ENCODE measurements around the gene KCNK17.

The KCNK17 gene

DNA sequence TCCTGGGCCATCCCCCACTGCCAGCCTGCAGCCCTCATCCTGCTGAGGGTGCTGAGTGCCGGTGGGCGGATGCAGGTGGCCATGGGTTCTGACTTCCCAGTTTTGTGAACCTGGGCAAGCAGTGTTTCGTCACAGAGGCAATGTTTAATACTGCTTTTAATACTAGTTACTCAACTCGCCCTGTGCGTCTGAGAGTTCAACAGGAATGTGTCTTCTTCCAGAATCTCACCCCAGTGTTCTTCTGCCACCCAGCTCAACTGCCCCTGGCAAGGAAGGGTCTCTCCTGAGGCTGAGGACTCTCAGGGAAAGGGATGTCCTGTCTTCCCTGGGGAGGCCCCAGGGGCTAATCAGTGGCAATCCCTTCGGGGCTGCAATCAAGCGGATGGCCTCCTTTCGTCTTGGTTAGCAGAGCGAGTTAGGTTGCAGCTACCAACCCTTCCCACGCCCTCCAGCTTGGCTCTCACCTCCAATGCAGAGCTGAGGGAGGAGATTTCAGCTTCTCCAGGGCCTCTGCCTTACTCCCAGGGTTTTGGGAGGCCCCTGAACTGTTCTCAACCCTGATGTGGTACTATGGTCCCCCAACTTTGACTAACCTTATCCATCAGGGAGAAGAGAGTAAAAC is 6.3 kb upstream of the KCNK17 start:
- no peaks in the 10 kb centered on the region for H3K36me3 Mint-ChIP-seq (ENCODE audit: low read depth)
- H3K27me3 Mint-ChIP-seq = peaks cover 18% of the 10 kb centered on the region
- no peaks in the 10 kb centered on the region for H3K9me3 Mint-ChIP-seq
- H3K4me3 Mint-ChIP-seq = no peak overlapping the region
- H3K4me1 Mint-ChIP-seq (ENCODE audit: low read depth) = no peaks in the 10 kb centered on the region
- H3K27ac Mint-ChIP-seq = no peak overlapping the region

GRCh38 chr6:39319621-39320362 is 5.6 kb upstream of the KCNK17 start:
- Mint-ChIP-seq H3K27me3 (peaks cover 20% of the 10 kb centered on the region), H3K4me1 (ENCODE audit: low read depth) (no peaks in the 10 kb centered on the region), H3K9me3 (no peaks in the 10 kb centered on the region), H3K4me3 (no peak overlapping the region), H3K36me3 (ENCODE audit: low read depth) (no peaks in the 10 kb centered on the region), H3K27ac (no peak overlapping the region)

DNA sequence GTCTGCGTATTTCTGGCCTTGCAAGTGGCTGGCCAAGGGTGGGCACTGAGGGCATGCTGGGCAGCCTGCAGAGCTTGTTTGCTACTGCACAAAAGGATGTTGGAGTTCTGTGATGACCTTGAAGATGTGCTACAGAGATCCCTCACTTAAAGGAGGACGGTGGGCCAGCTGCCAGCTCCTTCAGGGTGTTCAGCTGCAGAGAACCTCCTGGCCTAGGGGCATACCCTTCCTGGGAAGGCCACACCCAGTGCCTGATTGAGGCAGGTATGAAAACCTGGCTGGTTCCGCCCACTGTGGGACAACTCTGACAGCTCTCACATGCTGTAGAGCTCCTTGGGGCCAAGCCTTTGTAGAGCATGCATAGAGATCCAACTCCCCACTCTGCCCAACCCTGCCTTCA is 3.0 kb upstream of the KCNK17 start:
- Mint-ChIP-seq H3K4me1 (ENCODE audit: low read depth) (peaks cover 3% of the 10 kb centered on the region), H3K27ac (no peak overlapping the region), H3K27me3 (peaks cover 24% of the 10 kb centered on the region), H3K9me3 (no peaks in the 10 kb centered on the region), H3K36me3 (ENCODE audit: low read depth) (no peaks in the 10 kb centered on the region), H3K4me3 (no peak overlapping the region)

GRCh38 chr6:39313526-39314272 is 520 bp downstream of the KCNK17 start:
- no peak overlapping the region for H3K27ac Mint-ChIP-seq
- H3K4me3 Mint-ChIP-seq = peak overlapping the region; percentile 3
- peaks cover 38% of the 10 kb centered on the region for H3K27me3 Mint-ChIP-seq
- peaks cover 3% of the 10 kb centered on the region for H3K4me1 Mint-ChIP-seq (ENCODE audit: low read depth)
- H3K9me3 Mint-ChIP-seq = no peaks in the 10 kb centered on the region
- H3K36me3 Mint-ChIP-seq (ENCODE audit: low read depth) = no peaks in the 10 kb centered on the region

- peaks cover 38% of the 10 kb centered on the region for H3K27me3 Mint-ChIP-seq
- peaks cover 3% of the 10 kb centered on the region for H3K4me1 Mint-ChIP-seq (ENCODE audit: low read depth)
- no peaks in the 10 kb centered on the region for H3K36me3 Mint-ChIP-seq (ENCODE audit: low read depth)
- no peak overlapping the region for H3K27ac Mint-ChIP-seq
- no peak overlapping the region for H3K4me3 Mint-ChIP-seq
- no peaks in the 10 kb centered on the region for H3K9me3 Mint-ChIP-seq
Observed at GRCh38 chr6:39312912-39313525, 1.2 kb downstream of the KCNK17 start.

GRCh38 chr6:39310542-39310941 is 3.7 kb downstream of the KCNK17 start:
- peaks cover 3% of the 10 kb centered on the region for H3K4me1 Mint-ChIP-seq (ENCODE audit: low read depth)
- peaks cover 30% of the 10 kb centered on the region for H3K27me3 Mint-ChIP-seq
- no peaks in the 10 kb centered on the region for H3K36me3 Mint-ChIP-seq (ENCODE audit: low read depth)
- H3K4me3 Mint-ChIP-seq = no peak overlapping the region
- no peaks in the 10 kb centered on the region for H3K9me3 Mint-ChIP-seq
- H3K27ac Mint-ChIP-seq = no peak overlapping the region

DNA sequence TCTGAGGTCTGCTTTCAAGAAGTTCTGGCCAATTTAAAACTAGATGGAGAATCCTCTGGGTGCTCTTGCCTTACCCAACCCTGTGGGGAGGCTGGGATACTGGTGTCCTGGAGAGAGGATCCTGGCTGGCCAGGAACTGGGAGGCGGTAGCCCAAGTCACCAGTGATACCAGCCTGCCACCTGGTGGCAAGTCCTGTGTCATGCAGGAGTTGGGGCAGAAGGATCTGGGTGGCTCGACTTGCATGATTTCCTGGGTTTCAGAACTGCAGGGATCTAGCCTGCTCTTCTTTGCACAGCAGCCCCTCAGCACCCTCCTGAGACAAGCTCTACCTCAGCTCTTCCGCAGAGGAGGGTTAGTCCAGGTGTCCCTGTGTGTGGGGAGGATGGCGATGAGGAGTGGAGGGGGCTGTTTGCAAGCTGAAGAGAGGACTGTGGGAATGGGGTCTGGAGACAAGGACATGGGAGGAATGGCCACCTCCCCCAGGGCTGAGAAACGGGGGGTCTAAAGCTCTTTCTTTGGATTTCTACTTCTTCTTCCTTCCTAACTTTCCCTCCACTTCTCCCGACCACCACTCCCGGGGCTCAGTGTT is 4.2 kb downstream of the KCNK17 start:
- Mint-ChIP-seq H3K9me3 (no peaks in the 10 kb centered on the region), H3K27ac (no peak overlapping the region), H3K4me3 (no peak overlapping the region), H3K36me3 (ENCODE audit: low read depth) (no peaks in the 10 kb centered on the region), H3K4me1 (ENCODE audit: low read depth) (peaks cover 3% of the 10 kb centered on the region), H3K27me3 (peaks cover 25% of the 10 kb centered on the region)

DNA sequence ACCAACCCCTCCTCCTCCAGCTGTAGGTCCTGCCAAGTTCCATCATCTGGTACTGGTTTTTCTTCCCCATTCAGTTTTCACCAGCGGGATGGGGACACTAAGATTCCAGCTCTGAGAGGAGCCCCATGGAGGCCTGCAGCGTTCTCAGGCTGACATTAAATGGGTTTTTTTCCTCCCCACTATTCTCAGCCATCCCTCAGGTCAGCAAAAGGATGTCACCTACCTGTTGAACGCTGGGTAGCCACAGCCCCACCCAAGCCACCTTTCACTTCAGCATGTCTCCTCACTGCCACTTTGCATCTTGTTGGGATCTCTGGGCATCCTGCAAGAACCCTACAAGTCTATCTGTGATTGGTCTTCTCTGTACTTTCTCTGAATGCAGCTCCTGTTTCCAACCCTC is 6.8 kb downstream of the KCNK17 start:
- Mint-ChIP-seq H3K36me3 (ENCODE audit: low read depth) (no peaks in the 10 kb centered on the region), H3K4me1 (ENCODE audit: low read depth) (peaks cover 6% of the 10 kb centered on the region), H3K4me3 (no peak overlapping the region), H3K9me3 (no peaks in the 10 kb centered on the region), H3K27me3 (peaks cover 20% of the 10 kb centered on the region), H3K27ac (no peak overlapping the region)

- Mint-ChIP-seq H3K27ac (no peak overlapping the region), H3K36me3 (ENCODE audit: low read depth) (no peaks in the 10 kb centered on the region), H3K27me3 (peaks cover under 1% of the 10 kb centered on the region), H3K4me1 (ENCODE audit: low read depth) (peaks cover 6% of the 10 kb centered on the region), H3K9me3 (no peaks in the 10 kb centered on the region), H3K4me3 (no peak overlapping the region)
Observed at GRCh38 chr6:39304951-39305350, 9.3 kb downstream of the KCNK17 start.

- H3K27me3 Mint-ChIP-seq = no peaks in the 10 kb centered on the region
- no peaks in the 10 kb centered on the region for H3K36me3 Mint-ChIP-seq (ENCODE audit: low read depth)
- no peak overlapping the region for H3K27ac Mint-ChIP-seq
- peaks cover 6% of the 10 kb centered on the region for H3K4me1 Mint-ChIP-seq (ENCODE audit: low read depth)
- no peak overlapping the region for H3K4me3 Mint-ChIP-seq
- H3K9me3 Mint-ChIP-seq = no peaks in the 10 kb centered on the region
Observed at GRCh38 chr6:39303425-39304153, 10.6 kb downstream of the KCNK17 start.

- no peaks in the 10 kb centered on the region for H3K36me3 Mint-ChIP-seq (ENCODE audit: low read depth)
- peaks cover 6% of the 10 kb centered on the region for H3K4me1 Mint-ChIP-seq (ENCODE audit: low read depth)
Observed at GRCh38 chr6:39302669-39303424, 11.4 kb downstream of the KCNK17 start.

GRCh38 chr6:39302011-39302410 is 12.2 kb downstream of the KCNK17 start:
- Mint-ChIP-seq H3K27ac (no peak overlapping the region), H3K9me3 (no peaks in the 10 kb centered on the region), H3K4me1 (ENCODE audit: low read depth) (peaks cover 6% of the 10 kb centered on the region), H3K4me3 (no peak overlapping the region), H3K36me3 (ENCODE audit: low read depth) (no peaks in the 10 kb centered on the region), H3K27me3 (no peaks in the 10 kb centered on the region)

More at GRCh38 chr6:39302669-39303424, 11.4 kb downstream of the KCNK17 start:
- H3K27me3 Mint-ChIP-seq = no peaks in the 10 kb centered on the region
- H3K27ac Mint-ChIP-seq = no peak overlapping the region
- peak overlapping the region; percentile 60 for H3K4me3 Mint-ChIP-seq
- H3K9me3 Mint-ChIP-seq = no peaks in the 10 kb centered on the region

- H3K36me3 Mint-ChIP-seq (ENCODE audit: low read depth) = no peaks in the 10 kb centered on the region
- H3K9me3 Mint-ChIP-seq = no peaks in the 10 kb centered on the region
- H3K27ac Mint-ChIP-seq = no peak overlapping the region
Observed at GRCh38 chr6:39301606-39302005, 12.6 kb downstream of the KCNK17 start.

DNA sequence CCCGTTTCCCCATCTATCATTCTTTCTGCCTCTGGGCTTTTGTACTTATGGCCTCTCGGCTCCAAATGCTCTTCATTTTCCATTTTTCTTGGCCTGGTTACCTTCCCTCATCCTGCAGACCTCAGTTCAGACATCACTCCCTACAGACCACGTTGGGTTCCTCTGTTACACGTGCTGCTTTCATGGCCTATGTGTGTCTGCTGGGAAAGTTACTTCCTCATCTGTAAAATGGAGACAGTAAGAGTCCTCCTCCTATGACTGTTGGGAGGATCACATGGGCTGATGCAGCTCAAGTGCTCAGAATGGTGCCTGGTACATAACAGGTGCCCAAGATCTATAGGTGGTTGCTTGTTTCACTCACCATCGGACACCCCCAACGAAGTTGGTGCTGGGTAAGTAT is 13.5 kb downstream of the KCNK17 start:
- H3K9me3 Mint-ChIP-seq = no peaks in the 10 kb centered on the region
- no peaks in the 10 kb centered on the region for H3K27me3 Mint-ChIP-seq
- no peak overlapping the region for H3K4me3 Mint-ChIP-seq
- H3K27ac Mint-ChIP-seq = no peak overlapping the region
- H3K36me3 Mint-ChIP-seq (ENCODE audit: low read depth) = no peaks in the 10 kb centered on the region
- peaks cover 6% of the 10 kb centered on the region for H3K4me1 Mint-ChIP-seq (ENCODE audit: low read depth)

More at GRCh38 chr6:39301606-39302005, 12.6 kb downstream of the KCNK17 start:
- H3K4me3 Mint-ChIP-seq = no peak overlapping the region
- peaks cover 6% of the 10 kb centered on the region for H3K4me1 Mint-ChIP-seq (ENCODE audit: low read depth)
- no peaks in the 10 kb centered on the region for H3K27me3 Mint-ChIP-seq
